ENCODE results near the gene RELT.

RELT gene

DNA sequence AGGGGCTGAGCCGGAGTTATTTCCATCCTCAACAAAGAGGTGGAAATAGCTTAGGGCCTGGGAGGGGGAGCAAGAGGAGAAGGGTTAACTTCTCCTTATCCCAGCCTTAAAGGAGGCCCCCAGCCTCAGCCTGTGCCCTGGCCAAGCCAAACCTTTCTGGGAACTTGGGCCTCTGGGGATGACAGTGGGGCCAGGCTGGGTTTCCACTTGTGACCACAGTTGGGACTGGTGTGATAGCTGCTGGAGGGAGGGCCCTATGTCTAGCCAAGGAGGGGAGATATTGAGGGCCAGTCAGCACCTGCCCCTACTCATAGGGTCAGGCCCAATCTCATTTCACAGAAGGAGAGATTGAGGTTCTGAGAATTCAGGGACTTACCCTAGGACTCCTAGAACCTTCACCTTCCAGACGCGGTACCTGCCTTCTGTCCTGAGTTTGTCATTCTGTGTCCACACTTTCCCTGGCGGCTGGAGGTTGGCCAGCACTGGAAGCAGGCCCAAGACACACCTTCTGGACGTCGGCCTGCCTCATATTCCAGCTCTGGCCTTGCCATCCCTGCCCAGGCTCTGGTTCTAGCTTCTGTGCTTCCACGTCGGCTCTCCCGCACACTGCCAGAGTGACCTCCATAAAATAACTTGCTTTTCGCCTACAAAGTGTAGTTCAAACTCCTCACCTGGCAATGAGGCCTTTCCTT is 3.1 kb downstream of the RELT start:
- no peak for DNase-seq

DNA sequence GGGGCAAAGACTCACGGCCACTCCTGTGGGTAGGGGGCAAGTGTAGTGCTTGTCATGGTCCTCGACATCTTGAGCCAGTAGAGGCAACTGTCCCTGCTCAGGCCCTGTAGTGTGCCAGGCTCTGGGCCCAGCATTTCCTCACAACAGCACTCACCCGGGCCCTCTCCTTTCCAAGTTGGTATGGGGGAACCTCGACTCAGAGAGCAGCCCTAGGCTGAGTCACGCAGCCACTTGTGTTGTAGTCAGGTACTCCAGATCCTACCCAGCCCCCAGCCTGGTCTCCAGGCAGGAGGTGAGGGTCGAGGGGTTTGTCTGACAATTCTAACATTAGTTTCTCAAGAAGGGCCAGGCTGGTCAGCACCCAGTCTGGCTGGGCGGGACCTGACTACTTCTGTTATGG is 4.1 kb downstream of the RELT start:
- DNase-seq = no peak

DNA sequence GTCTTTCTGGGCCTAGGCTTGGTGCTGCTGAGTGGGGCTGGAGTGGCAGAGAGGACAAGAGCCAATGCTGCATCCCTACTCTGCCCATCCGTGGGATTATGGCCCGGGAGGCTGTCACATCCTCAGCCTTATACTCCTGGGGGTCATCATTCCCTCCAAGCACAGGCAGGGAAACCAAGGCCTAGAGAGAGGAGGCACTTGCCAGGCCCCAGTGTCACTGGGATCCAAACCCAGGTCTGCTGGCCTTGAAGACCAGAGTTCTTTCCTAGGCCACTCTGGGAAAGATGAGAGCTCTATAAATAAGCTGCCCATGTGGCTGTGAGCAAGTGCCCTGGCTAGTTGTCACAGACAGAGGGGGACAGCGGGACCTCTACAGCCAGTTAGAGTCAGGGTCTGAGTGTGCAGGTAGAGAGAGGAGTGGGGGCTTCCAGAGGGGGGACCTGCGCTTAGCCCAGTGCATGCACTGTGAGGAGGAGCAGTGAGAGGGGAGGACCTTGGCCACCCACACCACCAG is 4.8 kb downstream of the RELT start:
- DNase-seq = no peak

DNA sequence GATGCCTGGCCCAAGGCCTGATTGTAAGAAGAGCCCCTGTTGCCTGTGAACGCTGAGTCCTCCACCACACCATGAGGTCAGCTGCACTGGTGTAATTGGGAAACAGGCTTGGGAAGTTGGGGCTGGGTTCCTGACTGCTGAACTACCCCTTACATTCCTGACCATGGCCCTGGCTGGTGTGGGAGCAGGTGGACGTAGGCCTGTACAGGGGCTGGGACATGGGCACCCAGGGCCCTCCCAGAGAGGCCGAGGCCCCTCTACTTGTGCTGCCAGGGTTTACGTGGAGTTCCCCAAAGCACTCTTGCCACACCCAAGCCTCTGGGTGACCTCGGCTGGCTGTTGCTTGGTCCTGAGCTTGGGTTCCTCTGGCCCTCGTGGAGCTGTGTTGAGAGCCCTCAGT is 5.4 kb downstream of the RELT start:
- no peak for DNase-seq

DNA sequence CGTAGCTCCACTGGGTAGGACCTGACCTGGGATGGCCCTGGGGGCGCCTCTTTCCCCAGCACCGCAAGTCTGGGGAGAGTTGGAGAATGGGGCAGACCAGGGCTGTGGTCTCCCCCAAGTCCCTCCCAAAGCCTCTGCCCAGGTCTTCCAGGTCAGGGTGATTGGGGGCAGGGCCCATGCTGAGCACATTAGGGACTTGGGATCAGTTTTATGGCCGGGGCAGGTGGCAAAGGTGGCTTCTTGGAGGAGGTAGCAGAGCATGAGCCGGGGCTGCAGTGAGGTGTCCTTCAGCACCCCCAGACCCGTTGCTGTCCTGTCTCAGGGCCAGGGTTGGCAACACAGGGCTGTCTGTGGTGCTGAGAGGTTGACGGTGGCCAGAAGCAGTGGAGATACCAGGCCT is 6.0 kb downstream of the RELT start:
- DNase-seq = no peak

DNA sequence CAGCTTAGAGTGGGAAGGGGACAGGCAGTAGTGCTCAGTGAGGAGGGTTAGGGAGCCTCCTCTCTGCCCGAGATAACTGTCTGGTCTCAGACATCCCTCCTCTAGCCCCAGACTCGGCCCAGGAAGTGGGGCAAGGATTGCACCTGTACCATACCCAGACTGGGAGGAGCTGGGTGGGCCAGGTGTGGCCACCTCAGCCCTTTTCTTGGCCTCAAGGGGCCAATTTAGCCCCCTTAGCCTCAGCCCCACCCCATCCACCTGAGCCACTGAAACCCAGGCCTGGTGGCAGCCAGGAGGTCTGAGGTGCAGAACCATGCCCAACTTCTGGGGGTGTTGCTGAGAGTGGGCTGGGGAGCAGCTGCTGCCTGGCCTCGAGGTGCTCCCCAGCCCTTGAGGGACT is 6.5 kb downstream of the RELT start:
- no peak for DNase-seq

DNA sequence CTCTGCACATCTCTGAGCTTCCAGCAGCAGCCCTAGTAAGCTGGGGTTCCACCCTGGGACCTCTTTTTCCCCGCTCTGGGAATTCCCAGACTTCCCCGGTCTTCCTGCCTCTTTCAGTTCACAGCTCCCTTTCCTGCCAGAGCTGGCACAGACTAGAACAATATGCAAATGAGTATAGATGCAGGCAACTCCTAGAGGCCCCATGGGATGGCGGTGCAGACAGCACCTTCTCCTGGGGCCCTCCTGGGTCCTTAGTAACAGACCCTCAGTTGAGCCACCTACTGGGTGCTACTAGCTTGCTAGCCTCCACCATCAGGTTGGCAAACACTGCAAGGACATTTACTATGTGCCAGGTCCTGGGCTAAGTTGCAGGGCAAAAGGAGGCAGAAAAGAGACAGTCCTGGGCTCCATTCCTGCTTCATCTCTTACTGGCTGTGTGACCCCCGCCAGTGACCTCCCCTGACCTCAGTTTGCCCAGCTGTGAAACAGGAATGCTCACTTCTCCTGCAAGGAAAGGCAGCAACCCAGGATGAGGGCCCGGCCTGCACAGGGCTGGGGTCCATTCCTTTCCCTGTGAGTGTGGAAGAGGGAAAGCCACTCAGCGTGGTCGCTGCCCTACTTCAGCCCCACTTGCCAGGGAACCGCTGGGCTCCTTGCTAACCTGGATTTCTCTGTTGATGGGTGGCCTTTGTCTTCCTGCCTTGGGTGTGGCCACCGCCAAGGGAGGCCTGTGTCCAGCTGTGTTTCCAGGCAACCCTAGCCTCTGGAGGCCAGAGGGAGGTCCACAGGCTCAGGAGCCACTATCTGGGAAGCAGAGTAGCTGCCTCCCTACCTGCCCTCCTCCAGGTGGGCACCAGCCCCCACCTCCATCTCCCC is 7.3 kb downstream of the RELT start:
- no peak for DNase-seq

DNA sequence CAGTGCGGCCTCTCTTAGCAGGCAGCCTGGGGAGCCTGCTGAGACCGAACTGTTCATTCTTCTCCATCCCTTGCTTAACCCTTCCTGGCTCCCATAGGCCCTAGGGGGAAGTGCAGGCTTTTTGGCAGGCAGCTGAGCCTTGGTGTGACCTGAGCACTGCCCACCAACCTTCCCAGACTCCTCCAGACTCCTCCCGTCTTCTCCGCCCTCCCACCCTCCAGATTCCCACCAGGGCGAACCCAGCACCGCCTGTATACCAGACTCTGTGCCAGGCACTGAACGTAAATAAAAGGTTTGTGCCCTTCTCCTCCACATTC is 7.9 kb downstream of the RELT start:
- DNase-seq = no peak

DNA sequence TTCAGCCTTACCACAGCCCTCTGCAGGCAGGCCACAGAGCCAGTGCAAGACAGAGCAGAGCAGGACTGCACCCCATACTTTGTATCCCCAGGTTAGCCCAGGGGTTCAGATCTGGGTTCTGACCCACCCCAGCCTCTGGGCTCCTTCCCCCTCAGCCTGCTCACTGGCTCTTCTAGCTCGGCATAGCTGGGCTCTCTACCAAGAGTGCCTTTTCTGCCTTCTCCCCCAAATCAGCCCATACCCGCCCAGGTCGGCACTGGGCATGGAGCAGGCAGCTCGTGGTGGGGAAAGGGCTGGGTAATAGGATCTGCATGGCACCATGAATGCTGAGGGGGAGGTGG is 8.3 kb downstream of the RELT start:
- DNase-seq = no peak

DNA sequence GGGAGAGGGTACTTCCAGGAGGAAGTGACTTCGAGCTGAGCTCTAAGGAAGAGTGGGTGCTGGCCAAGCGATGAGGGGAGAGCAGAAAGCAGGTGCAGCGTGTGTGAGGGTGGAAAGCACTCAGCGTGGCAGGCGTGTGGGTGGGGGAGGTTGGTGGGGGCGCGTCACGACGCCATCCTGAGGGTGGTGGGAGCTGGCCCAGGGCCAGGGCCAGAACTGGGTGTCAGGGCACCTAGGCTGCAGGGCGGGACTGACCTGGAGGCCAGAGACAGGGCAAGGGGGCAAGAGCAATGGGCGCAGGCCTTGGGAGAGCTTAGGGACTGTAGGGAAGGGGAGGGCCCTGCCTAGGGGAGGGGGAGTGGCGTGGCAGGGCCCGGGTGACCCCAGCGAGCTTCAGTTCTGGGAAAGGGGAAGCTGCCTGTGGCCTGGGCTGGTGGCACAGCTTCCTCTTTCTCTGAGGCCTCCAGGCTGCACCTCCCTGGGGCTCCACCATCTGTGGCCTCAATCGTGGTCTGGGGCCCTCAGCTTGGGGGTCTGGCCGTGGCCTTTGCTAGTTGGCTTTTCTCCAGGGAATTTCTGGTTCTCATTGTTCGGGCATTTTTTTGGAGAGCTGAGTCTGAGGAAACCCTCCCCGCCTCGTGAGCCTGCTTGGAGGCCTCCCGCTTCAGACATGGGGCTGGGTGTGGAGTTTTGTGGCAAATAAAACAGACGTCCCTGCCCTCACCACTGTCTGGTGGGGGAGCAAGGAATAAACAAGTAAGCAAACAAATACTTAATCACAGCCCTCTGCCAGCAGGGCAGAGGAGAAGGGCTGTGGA is 8.9 kb downstream of the RELT start:
- no peak for DNase-seq

DNA sequence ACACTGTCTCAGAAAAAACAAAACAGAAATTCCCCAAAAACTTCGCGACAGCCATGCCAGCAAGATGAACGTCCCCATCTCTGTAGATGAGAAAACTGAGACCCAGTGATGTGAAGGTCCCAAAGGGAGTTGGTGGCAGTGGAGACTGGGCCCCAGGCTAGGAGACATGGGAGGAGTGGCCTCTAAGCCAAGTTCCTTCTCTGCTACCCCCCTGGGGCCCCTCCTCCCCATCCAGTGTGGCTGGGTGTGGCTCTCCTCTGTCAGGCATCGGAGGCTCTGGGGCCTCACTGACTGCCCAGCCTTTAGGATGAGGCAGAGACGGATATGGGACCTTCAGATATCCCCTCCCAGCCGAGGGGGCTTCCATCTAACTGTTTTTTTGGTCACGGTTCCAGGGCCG is 9.8 kb downstream of the RELT start:
- DNase-seq = no peak

DNA sequence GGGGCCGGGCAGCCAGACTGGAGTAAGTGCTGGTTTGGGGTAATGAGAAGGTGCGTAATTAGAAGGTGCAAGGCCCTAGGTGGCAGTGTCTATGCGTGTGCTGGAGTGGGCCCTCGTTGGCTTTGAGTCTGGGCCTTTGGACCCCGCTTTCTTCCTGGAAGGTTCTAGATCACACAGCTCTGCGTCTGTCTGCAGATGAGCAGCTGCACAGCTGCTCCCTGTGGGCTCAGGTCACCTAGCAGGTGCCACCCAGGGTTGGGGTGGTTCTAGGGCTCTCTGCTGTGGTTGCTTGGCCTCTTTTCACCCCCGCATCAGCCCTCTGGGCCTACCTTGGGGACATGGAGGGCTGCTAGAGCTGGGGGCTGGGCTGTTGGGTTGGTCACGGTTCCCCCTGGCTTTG is 10.3 kb downstream of the RELT start:
- no peak for DNase-seq

DNA sequence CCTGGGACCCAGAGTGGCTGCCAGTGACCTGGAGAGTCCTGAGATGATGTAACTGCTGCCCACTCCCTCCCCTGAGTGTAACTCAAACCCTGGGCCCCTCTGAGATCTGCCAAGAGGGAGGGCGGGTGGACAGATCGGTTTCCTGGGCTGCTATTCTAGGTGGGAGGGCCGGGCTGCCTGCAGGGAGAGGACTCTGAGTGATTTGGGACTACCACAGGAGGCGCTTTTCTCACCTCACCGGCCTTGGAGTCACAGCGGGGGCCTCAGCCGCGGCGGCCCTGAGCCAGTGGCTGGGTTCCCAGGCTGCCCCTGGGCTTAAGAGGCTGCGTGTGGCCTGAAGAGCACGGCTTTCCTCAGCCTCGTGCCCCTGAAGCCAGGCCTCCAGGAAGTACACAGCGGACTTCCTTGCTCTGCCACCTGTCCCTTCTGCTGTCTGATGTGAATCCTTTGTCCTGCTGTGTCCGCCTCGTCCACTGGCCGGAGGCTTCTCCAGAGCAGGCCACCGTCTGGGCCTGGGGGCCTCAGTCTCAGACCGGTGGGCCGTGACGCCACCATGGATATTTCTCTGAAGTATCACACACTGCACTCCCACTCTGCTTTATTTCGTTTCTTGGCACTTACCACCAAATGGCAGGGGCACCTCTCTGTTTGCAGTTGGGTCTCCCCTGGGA is 11.5 kb downstream of the RELT start:
- no peak for DNase-seq

DNA sequence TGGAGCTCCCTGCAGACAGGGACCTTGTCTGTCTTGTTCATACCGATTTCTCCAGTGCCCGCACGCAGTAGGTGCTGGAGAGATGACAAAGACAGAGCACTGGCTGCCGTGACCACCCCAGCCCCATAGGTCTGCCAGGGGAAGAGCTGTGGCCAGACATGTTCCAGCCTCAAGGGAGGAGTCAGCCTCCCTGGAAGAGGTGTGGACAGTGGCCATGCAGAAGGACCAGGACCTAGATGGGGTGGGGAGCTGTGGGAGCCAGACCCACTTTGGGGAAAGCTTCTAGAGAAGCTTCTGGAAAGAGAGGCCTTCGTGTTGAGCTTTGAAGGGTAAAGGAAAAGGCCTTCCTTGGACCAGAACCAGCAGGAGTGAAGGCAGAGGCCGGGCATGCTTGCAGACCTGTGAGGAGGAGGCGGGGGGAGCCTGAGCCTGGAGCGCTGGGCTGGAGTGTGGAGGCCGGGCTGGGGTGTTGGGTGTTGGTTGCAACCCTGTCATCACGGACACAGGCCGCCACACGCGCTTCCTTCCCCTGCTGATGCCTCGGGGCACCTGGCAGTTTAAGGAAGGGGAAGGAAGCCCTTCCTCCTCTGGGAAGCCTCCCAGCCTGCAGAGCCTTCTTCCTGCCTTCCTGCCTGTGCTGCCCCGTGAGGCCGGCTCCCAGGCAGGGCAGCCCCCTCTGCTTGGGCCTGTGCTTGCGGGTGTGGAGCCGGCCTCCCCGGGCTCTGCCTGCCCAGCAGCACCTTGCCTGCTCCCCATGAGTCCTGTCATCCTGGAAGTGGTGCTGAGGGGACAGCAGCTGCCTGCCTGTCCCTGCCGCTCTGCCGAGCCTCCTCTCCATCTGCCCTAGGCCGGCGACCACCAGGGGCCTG is 12.3 kb downstream of the RELT start:
- no peak for DNase-seq

DNA sequence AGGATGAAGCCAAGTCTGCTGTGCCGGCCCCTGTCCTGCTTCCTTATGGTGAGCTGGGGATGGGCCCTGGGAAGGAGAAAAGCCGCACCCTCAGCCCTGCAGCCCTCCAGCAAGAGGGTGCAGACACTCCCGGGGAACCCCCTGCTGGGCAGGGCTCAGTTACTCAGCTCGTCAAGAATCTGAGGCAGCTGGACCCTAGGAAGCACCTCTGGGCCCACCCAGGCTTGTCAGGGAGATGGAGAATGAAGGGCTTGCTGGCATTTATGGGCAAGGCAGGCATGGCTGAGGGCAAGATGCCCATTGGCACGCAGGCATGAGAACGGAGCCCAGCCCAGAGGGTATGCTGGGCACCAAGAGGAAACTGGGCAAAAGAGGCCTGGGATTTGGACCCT is 12.9 kb downstream of the RELT start:
- DNase-seq = no peak

DNA sequence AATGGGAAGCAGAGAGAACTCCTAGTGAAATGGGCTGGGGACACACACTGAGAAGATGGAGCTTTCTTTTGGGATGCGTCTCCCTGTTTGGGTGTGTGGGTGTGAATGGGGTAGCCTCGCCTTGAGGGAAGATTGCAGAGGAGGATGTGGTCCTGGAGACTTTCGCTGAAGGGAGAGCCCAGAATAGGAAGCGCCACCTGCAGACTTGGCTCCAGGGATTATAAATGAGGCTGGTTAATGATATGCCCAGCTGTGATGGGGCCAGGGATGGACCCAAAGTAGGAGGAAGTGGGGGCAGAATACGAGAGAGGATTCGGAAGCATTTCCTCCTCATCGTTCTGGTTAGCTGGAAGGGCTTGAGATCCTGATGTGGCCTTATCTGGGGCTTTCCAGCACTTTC is 13.7 kb downstream of the RELT start:
- no peak for DNase-seq

DNA sequence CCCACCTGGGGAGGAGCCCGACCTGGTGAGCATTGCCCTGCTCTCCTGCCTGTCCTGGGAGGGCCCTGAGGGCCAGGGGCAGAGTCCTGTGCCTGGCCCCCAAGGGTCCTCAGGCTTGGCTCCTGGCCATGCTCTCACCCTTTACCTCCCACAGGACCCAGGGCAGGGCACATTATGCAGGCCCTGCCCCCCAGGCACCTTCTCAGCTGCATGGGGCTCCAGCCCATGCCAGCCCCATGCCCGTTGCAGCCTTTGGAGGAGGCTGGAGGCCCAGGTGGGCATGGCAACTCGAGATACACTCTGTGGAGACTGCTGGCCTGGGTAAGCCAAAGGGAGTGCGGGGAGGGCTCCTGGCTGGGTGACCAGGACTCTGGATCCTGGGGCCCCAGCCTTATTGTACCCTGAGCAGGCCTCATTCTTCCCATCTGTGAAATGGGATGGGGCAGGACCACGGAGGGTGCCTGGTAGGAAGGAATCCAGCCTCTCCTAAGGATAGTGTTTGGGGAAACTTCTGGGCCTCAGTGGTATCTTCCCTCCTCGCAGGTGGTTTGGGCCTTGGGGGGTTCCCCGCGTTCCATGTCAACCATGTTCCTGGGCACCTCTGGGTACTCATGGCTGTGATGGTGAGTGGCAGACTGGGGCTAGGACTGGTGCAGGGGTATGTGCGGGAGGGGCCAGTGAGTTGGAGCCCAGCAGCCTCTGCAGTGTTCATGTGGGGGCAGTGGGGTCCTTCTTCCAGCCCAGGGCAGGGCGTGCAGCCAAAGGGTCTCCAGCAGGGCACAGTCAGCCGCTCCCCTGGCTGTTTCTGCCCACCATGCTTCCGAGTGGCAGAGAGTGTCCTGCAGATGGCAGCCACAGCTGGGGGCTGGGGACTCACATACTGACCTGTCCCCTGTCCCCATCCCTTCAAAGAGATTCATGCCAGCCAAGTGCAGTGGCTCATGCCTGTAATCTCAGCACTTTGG is 14.7 kb downstream of the RELT start:
- no peak for DNase-seq

DNA sequence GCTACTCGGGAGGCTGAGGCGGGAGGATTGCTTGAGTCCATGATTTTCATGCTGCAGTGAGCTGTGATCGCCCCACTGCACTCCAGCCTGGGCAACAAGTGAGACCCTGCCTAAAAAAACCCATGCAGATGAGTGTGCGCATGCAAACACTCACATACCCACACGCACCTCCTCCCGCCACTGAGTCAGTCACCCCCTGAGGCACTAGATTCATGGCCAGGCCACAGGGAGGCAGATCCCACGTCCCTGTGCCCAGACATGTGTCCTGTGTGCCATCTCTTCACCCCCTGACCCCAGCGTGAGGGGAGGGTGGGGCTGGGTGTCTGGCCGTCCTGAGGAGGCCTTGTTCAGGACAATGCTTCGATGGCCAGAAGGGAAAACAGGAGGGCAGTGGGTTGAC is 15.5 kb downstream of the RELT start:
- DNase-seq = no peak

DNA sequence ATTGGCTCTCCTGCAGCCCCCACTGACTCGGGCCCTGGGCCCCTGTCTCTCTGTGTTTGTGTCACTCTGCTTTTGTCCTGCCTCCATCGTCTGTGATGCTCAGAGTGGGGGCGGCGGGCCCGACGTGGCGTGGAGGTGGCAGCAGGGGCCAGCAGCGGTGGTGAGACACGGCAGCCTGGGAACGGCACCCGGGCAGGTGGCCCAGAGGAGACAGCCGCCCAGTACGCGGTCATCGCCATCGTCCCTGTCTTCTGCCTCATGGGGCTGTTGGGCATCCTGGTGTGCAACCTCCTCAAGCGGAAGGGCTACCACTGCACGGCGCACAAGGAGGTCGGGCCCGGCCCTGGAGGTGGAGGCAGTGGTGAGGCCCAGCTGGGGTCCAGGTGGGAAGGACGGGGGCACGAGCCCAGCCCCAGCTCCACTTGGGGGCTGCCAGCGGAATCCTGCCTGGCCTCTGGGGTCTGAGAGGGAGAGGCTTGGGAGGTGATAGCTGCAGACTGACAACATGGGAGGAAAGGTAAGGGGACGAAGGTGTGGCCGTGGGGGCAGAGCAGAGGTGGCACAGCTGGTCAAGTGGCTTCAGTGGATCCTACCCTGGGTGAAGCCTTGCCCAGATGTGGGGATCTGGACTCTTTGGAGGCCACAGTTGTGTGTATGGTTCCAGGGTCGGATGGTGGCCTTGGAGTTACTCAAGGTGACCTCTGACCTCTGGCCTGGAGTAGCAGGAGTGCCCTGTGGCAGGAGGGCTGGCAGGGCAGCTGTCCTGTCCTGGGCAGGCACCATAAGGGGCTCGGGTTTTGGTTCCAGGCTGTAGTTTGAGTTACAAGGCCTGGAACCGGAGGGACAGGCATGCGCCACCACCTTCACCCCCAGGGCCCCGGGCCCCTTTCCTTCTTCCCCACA is 16.2 kb downstream of the RELT start:
- no peak for DNase-seq

DNA sequence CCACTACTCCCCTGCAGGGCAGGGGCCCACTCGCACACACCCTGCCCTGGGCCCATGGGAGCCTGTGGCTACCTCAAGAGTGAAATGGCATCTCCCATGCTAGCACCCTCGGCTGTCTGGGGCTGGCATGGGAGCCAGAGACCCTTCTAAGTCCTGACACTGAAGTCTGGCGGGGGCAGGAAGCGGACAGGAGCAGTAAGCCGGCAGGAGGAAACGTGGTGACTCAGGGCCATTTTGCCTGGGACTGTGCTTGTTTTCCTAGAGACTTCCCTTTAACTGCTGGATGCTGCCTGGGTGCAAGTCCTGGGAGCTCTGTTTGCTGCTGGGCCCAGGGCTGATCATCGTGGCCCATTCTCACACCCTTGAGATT is 16.8 kb downstream of the RELT start:
- no peak for DNase-seq

Data from NCI-H446 treated with DMSO at 0.1 percent for 48 hours (cell line).